Tibial artery (tissue), 4 donors: Measurements from ENCODE around the gene HSD11B2.
A peak's percentile ranks its signal among the peaks of the same experiment; 100 is the strongest.
"Not testable (repeated sequence)": the region's sequence is repeated elsewhere in the genome, so short reads cannot be mapped to it uniquely, and the experiment has no call there.

Experiments used
- DNase-seq, 2 donors: peaks; one replicate each; pipeline ENCODE4 v3.0.0-alpha.2; 2019
- H3K27ac ChIP-seq, 2 donors: fragments of 200-600 bp; sonication (generic) in 1 of 2; 1 replicate in 1 of 2; 2 replicates in 1 of 2; pipeline ENCODE4 v1.5.1; 2018 to 2019; ENCODE audit warnings: mild to moderate bottlenecking in 1 of 2
- H3K27me3 ChIP-seq, 2 donors: fragments of 200-600 bp; sonication (generic) in 1 of 2; one replicate each; pipeline versions ENCODE4 v1.5.1 to v1.6.0; 2016 to 2019
- H3K36me3 ChIP-seq, 3 donors: fragments of 200-600 bp; sonication (generic) in 2 of 3; one replicate each; pipeline ENCODE4 v1.5.1; 2016 to 2019; ENCODE audit warnings: mild to moderate bottlenecking in 2 of 3
- H3K4me1 ChIP-seq, 4 donors: fragments of 200-600 bp; sonication (generic) in 2 of 4; 1 replicate in 3 of 4; 2 replicates in 1 of 4; pipeline ENCODE4 v1.5.1; 2016 to 2019
- H3K4me3 ChIP-seq, 2 donors: fragments of 200-600 bp; sonication (generic) in 1 of 2; 1 replicate in 1 of 2; 2 replicates in 1 of 2; pipeline ENCODE4 v1.5.1; 2018 to 2019; ENCODE audit warnings: mild to moderate bottlenecking in 2 of 2
- H3K9me3 ChIP-seq, 3 donors: fragments of 200-600 bp; sonication (generic) in 1 of 3; one replicate each; pipeline ENCODE4 v1.5.1; 2016 to 2019
- CTCF ChIP-seq, 2 experiments: fragments of 200-600 bp in 1 of 2; fragments of 450-650 bp in 1 of 2; IDR thresholded peaks; one replicate each; pipeline ENCODE4 v1.5.1; 2017 to 2019; ENCODE audit warnings: antibody characterized with exemption in 2 of 2, mild to moderate bottlenecking in 1 of 2, moderate library complexity in 1 of 2
- intact Hi-C: fragments of 100-400 bp; cut with DNase I; formaldehyde crosslinking; loops from one replicate; pipeline ENCODE4 v1.15.0; 2023; ENCODE audit warnings: low total_unique reads

Gene HSD11B2

GRCh38 chr16:67407788-67408452, 23.0 kb upstream of the HSD11B2 start:
- no peak for DNase-seq
- no peak overlapping the region for H3K27ac ChIP-seq
- no peaks in the 10 kb centered on the region for H3K36me3 ChIP-seq
- H3K4me1 ChIP-seq = peaks cover 0 to 28% (median 6%) of the 10 kb centered on the region in 4 donors
- no peak overlapping the region for H3K4me3 ChIP-seq
- no peaks in the 10 kb centered on the region for H3K9me3 ChIP-seq
- intact Hi-C loops = no loop called here
- H3K27me3 ChIP-seq = no peaks in the 10 kb centered on the region
- no peak for TF ChIP-seq CTCF (IDR thresholded peaks at IDR 0.05)

GRCh38 chr16:67409631-67410030, 21.3 kb upstream of the HSD11B2 start:
- no peaks in the 10 kb centered on the region for H3K9me3 ChIP-seq
- H3K4me1 ChIP-seq = peaks cover 0 to 22% (median 6%) of the 10 kb centered on the region in 4 donors
- intact Hi-C loops = no loop called here
- no peak overlapping the region for H3K4me3 ChIP-seq
- H3K27ac ChIP-seq = no peak overlapping the region
- DNase-seq = no peak
- H3K27me3 ChIP-seq = no peaks in the 10 kb centered on the region
- no peak for TF ChIP-seq CTCF (IDR thresholded peaks at IDR 0.05)
- H3K36me3 ChIP-seq = no peaks in the 10 kb centered on the region

- no peaks in the 10 kb centered on the region for H3K9me3 ChIP-seq
- no peak overlapping the region for H3K4me3 ChIP-seq
- peaks cover 0 to 23% (median 13%) of the 10 kb centered on the region in 4 donors for H3K4me1 ChIP-seq
- no peaks in the 10 kb centered on the region for H3K36me3 ChIP-seq
- no peak for TF ChIP-seq CTCF (IDR thresholded peaks at IDR 0.05)
- intact Hi-C loops = no loop called here
- no peak for DNase-seq
- no peaks in the 10 kb centered on the region for H3K27me3 ChIP-seq
- H3K27ac ChIP-seq = no peak overlapping the region
Observed at GRCh38 chr16:67411339-67411738, 19.6 kb upstream of the HSD11B2 start.

- H3K9me3 ChIP-seq = no peaks in the 10 kb centered on the region
- no peak for TF ChIP-seq CTCF (IDR thresholded peaks at IDR 0.05)
- peaks cover 0 to 19% (median 12%) of the 10 kb centered on the region in 4 donors for H3K4me1 ChIP-seq
- H3K4me3 ChIP-seq = no peak overlapping the region
- intact Hi-C loops = no loop called here
- no peak overlapping the region for H3K27ac ChIP-seq
- DNase-seq = no peak
- no peaks in the 10 kb centered on the region for H3K36me3 ChIP-seq
- no peaks in the 10 kb centered on the region for H3K27me3 ChIP-seq
Observed at GRCh38 chr16:67412294-67412693, 18.6 kb upstream of the HSD11B2 start.

GRCh38 chr16:67413978-67414911, 16.7 kb upstream of the HSD11B2 start:
- H3K27me3 ChIP-seq = no peaks in the 10 kb centered on the region
- no peak for DNase-seq
- no peak overlapping the region for H3K4me3 ChIP-seq
- TF ChIP-seq CTCF (IDR thresholded peaks at IDR 0.05) = no peak
- intact Hi-C loops = no loop called here
- no peaks in the 10 kb centered on the region for H3K36me3 ChIP-seq
- H3K27ac ChIP-seq = no peak overlapping the region
- peaks cover 0 to 19% (median 12%) of the 10 kb centered on the region in 4 donors for H3K4me1 ChIP-seq
- H3K9me3 ChIP-seq = no peaks in the 10 kb centered on the region

GRCh38 chr16:67415421-67415820, 15.5 kb upstream of the HSD11B2 start:
- H3K27me3 ChIP-seq, intact Hi-C loops, H3K36me3 ChIP-seq, H3K9me3 ChIP-seq, DNase-seq: not testable (repeated sequence)
- peak overlapping the region; percentile 73 to 88 for H3K4me3 ChIP-seq
- H3K27ac ChIP-seq = peak overlapping the region; percentile 82
- peaks cover 0 to 19% (median 12%) of the 10 kb centered on the region in 4 donors for H3K4me1 ChIP-seq
